ENCODE data around the gene DGKQ. TPM values are rescaled to one million over a fixed set of nuclear protein-coding genes. Genes with fewer than 3 reads are reported as not detected.

DGKQ gene
- total RNA-seq, 1 experiment from 2014 or later: 22.0 TPM

- Histone ChIP-seq H3K4me1 (ENCODE audit: control insufficient read depth in 1 of 2, insufficient read depth in 2 of 2, low read length in 2 of 2) (peaks cover 5 to 20% of the 10 kb centered on the region in 2 experiments; a peak in 3 of 4 replicates), H3K27me3 (ENCODE audit: insufficient read depth, low read length) (no peaks in the 10 kb centered on the region), H3K27ac (ENCODE audit: low read depth, low read length) (no peak overlapping the region), H3K9ac (ENCODE audit: low read length) (no peak overlapping the region), H3K9me3 (ENCODE audit: control insufficient read depth in 1 of 2, insufficient read depth in 1 of 2, low read depth in 1 of 2, low read length in 2 of 2) (no peaks in the 10 kb centered on the region), H3K4me2 (ENCODE audit: low read length) (no peak overlapping the region), H2AFZ (ENCODE audit: low read depth, low read length, poor library complexity, severe bottlenecking) (no peak overlapping the region), H3K4me3 (replicated peaks in 1 of 2; ENCODE audit: low read depth in 1 of 2, low read length in 2 of 2) (no peak overlapping the region), H3K9me2 (ENCODE audit: insufficient read depth) (no peaks in the 10 kb centered on the region), H4K20me1 (ENCODE audit: insufficient read depth) (no peaks in the 10 kb centered on the region), H3K36me3 (ENCODE audit: control insufficient read depth in 1 of 2, insufficient read depth in 2 of 2, low read length in 2 of 2) (no peaks in the 10 kb centered on the region), H3K79me2 (ENCODE audit: insufficient read depth, low read length) (no peaks in the 10 kb centered on the region; the same call in 1 of the 2 replicates)
- no peak for TF ChIP-seq ELF1 (IDR thresholded peaks at IDR 0.05; ENCODE audit: borderline replicate concordance, low read depth)
- no peak for TF ChIP-seq ZBTB33 (IDR thresholded peaks at IDR 0.05; ENCODE audit: extremely low read depth, insufficient replicate concordance, low read length)
- no peak for TF ChIP-seq POLR2AphosphoS5 (IDR thresholded peaks at IDR 0.05; ENCODE audit: low read depth, low read length)
- TF ChIP-seq CBX3 (IDR thresholded peaks at IDR 0.05; ENCODE audit: low read depth): no peak
- no peak for TF ChIP-seq YY1 (IDR thresholded peaks at IDR 0.05; ENCODE audit: extremely low read depth, insufficient replicate concordance, low read depth, low read length)
- CTCF ChIA-PET: no interaction called here
- POLR2A ChIA-PET: no interaction called here
- BruUV-seq (replicated peaks): no TSS peak
- DNase-seq (ENCODE audit: low read depth, low spot score) (no peak), ATAC-seq (no peak)
- RAD21 ChIA-PET (ENCODE audit: low non-redundant PET in 1 of 2, low total read pairs in 2 of 2, uncharacterized antibody in 2 of 2, unreplicated experiment in 2 of 2): no interaction called here
- intact Hi-C loops (cut with micrococcal nuclease): no loop called here
Observed at GRCh38 chr4:960140-960635, 13.2 kb downstream of the DGKQ start.

GRCh38 chr4:959338-960139 is 13.8 kb downstream of the DGKQ start:
- no TSS peak for BruUV-seq (replicated peaks)
- intact Hi-C loops (cut with micrococcal nuclease): no loop called here
- no peak for DNase-seq (ENCODE audit: low read depth, low spot score)
- Histone ChIP-seq H3K4me1 (ENCODE audit: control insufficient read depth in 1 of 2, insufficient read depth in 2 of 2, low read length in 2 of 2) (peaks cover 5 to 20% of the 10 kb centered on the region in 2 experiments; a peak in 3 of 4 replicates), H2AFZ (ENCODE audit: low read depth, low read length, poor library complexity, severe bottlenecking) (no peak overlapping the region), H3K9ac (ENCODE audit: low read length) (no peak overlapping the region), H3K27me3 (ENCODE audit: insufficient read depth, low read length) (no peaks in the 10 kb centered on the region), H3K9me2 (ENCODE audit: insufficient read depth) (no peaks in the 10 kb centered on the region), H3K79me2 (ENCODE audit: insufficient read depth, low read length) (no peaks in the 10 kb centered on the region; the same call in 1 of the 2 replicates), H3K36me3 (ENCODE audit: control insufficient read depth in 1 of 2, insufficient read depth in 2 of 2, low read length in 2 of 2) (no peaks in the 10 kb centered on the region), H3K27ac (ENCODE audit: low read depth, low read length) (no peak overlapping the region), H3K4me2 (ENCODE audit: low read length) (no peak overlapping the region), H3K9me3 (ENCODE audit: control insufficient read depth in 1 of 2, insufficient read depth in 1 of 2, low read depth in 1 of 2, low read length in 2 of 2) (no peaks in the 10 kb centered on the region), H4K20me1 (ENCODE audit: insufficient read depth) (no peaks in the 10 kb centered on the region), H3K4me3 (replicated peaks in 1 of 2; ENCODE audit: low read depth in 1 of 2, low read length in 2 of 2) (no peak overlapping the region)
- TF ChIP-seq POLR2AphosphoS5 (IDR thresholded peaks at IDR 0.05; ENCODE audit: low read depth, low read length) (0 out of 2 replicates have a peak, but pooled peaks have one; percentile 4), ZFX (IDR thresholded peaks at IDR 0.05) (no peak)
- CTCF ChIA-PET: no interaction called here
- POLR2A ChIA-PET: no interaction called here
- RAD21 ChIA-PET (ENCODE audit: low non-redundant PET in 1 of 2, low total read pairs in 2 of 2, uncharacterized antibody in 2 of 2, unreplicated experiment in 2 of 2): no interaction called here
- ATAC-seq: no peak
